ENCODE results near the gene IGFALS.

GRCh38 chr16:1743376-1744337 is 49.8 kb downstream of the IGFALS start:
- TF ChIP-seq, protein P1, sequence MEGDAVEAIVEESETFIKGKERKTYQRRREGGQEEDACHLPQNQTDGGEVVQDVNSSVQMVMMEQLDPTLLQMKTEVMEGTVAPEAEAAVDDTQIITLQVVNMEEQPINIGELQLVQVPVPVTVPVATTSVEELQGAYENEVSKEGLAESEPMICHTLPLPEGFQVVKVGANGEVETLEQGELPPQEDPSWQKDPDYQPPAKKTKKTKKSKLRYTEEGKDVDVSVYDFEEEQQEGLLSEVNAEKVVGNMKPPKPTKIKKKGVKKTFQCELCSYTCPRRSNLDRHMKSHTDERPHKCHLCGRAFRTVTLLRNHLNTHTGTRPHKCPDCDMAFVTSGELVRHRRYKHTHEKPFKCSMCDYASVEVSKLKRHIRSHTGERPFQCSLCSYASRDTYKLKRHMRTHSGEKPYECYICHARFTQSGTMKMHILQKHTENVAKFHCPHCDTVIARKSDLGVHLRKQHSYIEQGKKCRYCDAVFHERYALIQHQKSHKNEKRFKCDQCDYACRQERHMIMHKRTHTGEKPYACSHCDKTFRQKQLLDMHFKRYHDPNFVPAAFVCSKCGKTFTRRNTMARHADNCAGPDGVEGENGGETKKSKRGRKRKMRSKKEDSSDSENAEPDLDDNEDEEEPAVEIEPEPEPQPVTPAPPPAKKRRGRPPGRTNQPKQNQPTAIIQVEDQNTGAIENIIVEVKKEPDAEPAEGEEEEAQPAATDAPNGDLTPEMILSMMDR (conservative IDR thresholded peaks at IDR 0.05; ENCODE audit: low read depth in 2 of 2): no peak
- no peak for TF ChIP-seq REST (IDR thresholded peaks at IDR 0.05; ENCODE audit: unreplicated experiment)
- no peak for TF ChIP-seq EZH2 (IDR thresholded peaks at IDR 0.05; ENCODE audit: low read depth, unreplicated experiment)

Data from GM23338 (cell line).